AG08396 (cell line): Measurements from ENCODE around the gene COQ5.
"Not testable (repeated sequence)": the region's sequence is repeated elsewhere in the genome, so short reads cannot be mapped to it uniquely, and the experiment has no call there.

Experiments used
- DNase-seq: peaks from one replicate; pipeline ENCODE4 v3.0.0; 2012; ENCODE audit warnings: low spot score, mixed read lengths

Gene COQ5

DNA sequence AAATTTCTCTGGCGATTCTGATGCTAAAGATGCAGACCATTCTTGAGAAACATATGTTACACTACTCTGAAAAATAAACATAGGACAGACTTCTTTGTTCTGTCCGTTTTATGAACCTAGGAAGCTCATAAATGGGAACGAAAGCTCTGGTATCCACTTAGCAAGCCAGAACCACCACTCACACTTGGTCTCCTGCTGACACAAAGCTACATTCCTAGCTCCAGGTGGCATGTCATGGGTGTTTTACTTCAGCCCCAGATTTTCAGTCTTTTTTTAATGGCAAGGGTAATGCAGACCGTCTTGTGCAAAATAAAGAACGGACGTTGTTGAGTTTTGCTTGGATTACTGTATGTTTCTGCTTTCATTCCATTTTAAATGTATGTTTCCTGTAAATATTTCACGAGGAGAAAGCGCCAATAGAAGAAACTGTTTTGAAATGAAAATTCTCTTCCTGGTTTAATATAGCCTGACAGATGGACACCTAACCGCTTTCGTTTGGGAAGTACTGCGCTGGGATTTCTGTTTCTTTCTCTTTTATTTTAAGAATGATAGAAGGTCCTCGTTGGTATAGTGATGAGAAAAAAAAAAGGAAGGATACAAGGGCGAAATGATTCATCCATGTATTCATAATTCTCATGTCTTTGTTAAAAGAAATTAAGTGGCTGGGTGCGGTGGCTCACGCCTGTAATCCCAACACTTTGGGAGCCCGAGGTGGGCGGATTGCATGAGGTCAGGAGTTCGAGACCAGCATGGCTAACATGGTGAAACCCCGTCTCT is 871 bp upstream of the COQ5 start:
- DNase-seq = peak; percentile 47

DNA sequence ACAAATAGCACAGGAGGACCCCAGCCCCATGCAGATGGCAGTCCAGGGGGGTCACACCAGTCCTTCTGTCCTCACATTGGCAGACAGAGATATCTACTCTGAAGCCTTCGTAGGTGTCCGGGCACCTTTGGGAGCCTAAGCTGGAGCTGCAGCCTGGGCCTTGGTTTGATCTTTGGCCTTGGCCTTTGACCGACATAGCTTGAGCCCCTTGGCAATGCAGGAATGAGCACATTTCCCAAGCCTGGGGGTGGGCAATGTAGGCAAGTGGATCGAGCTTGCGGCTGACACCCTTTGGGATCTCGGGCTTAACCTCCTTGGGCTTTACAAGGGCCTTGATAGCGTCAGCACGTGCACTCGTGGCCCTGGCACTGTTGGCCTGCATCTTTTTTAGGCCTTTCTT is 6.4 kb downstream of the COQ5 start:
- no peak for DNase-seq

GRCh38 chr12:120519324-120519723 is 9.6 kb downstream of the COQ5 start:
- DNase-seq = not testable (repeated sequence)

GRCh38 chr12:120515496-120515895 is 13.5 kb downstream of the COQ5 start:
- no peak for DNase-seq

DNA sequence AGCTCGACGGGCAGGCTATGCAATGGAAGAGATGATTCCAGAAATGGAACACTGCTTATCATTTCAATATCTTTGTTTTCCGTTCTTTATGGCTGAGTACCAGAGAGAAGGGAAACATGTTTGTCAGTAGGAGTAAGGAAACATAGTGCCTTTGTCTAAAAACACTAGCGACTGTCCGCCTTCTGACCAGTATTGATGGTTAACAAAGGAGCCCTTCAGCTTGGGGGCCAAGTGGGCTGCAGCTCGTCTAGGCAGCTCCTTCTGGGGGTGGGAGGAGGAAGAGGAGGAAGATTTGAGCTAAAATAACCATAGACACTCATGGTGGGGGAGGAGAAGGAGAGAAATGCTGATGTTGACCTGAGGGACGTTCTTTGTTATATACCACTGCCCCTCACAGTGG is 15.0 kb downstream of the COQ5 start:
- no peak for DNase-seq

DNA sequence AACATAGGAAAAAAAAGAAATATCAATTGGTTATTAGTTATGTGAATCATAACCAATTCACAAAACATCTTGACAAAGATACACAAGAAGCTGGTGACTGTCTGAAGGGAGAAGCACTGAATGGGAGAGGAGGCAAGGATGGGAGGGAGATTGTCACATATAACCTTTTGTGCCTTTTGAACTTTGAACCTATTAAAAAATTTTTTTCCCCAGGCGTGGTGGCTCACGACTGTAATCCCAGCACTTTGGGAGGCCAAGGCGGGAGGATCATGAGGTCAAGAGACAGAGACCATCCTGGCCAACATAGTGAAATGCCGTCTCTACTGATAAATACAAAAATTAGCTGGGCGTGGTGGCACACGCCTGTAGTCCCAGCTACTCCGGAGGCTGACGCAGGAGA is 20.4 kb downstream of the COQ5 start:
- no peak for DNase-seq

- DNase-seq = no peak
These were observed 24.4 kb downstream of the COQ5 start for GRCh38 chr12:120504587-120504986.

DNA sequence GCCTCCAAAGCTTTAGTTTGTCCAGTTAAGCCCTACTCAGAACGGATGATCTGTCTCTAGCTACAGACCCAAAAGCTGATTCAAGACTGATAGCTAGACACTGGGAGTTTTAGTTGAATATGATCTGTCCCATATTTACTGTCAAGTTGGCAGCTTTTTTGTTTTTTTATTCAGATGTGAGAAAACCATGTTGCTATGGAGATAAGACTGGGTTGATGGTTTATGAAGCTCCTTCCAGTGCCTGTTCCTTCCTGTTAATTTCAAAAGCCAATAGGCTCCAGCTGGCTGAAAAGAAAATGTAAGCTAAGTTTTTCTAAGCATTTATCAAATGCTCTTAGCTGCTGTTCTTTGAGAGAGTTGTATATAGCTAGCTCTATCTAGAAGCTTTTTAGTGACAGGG is 28.4 kb downstream of the COQ5 start:
- no peak for DNase-seq

GRCh38 chr12:120498870-120499515 is 30.0 kb downstream of the COQ5 start:
- no peak for DNase-seq

- peak; percentile 45 for DNase-seq
These were observed 31.3 kb downstream of the COQ5 start for GRCh38 chr12:120497524-120498150.

- peak; percentile 74 for DNase-seq
These were observed 32.3 kb downstream of the COQ5 start for GRCh38 chr12:120496413-120497340.

- DNase-seq = peak; percentile 98
These were observed 33.1 kb downstream of the COQ5 start, which contains the start of gene DYNLL1 for GRCh38 chr12:120495731-120496412. DYNLL1 (plus strand) TSS chr12:120496113; CDS start chr12:120496422, 309 bp downstream.

DNA sequence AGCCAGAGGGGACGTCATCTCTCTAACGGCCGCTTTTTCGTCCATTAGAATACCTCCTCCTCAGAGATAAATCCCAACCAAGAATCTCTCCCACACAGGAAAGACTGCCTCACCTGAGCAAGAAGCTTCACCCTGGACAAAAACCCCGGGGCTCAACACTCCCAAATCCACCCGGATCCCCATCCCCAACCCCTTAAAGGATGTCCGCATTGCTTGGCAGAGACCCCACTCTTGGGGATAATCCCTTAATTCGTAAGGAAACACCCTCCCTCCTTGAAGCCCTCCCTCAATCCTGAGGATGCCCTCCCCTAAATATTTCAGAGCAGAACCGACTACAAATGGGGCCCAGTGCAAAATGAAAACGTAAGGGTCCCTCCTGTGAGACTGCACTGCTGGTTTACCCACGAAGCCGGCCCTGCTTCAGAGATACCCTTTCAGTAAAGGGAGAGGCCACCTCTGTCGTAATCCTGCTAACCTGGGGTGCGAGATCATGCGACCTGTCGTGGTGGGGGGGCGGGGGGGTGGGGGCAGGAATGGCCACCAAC is 33.7 kb downstream of the COQ5 start:
- DNase-seq = no peak

DNA sequence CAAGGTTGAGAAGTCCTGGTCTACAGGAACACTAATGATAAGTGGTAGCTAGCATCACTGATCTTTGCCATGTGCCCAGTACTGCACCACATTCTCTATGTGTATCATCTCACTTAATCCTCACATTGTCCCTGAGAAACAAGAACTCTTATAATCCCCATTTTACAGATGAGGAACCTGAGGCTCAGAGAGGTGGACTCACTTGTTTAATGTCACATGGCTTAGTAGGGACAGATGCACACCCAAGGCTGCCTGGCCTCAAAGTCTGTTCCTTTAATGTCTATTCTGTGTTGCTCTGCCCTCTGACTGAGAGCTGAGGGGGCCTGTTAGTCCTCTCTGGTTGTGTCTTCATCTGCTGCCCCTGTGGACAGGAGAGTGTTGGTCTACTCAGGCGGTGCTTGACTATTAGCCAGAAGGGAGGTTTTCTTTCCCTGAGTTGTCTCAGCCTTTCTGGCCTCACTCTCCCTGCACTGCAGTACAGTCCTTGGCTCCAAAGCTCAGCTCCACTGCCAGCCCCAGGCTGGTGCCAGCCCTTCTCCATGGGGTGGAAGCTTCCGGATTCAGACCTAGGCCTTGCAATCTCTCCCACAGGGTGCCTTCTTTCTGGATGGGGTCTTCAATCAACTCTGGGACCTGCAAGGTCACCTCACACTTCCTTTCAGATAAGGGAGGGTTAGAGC is 38.0 kb downstream of the COQ5 start:
- no peak for DNase-seq

- DNase-seq = no peak
These were observed 38.6 kb downstream of the COQ5 start for GRCh38 chr12:120490325-120490724.

- DNase-seq = no peak
These were observed 39.9 kb downstream of the COQ5 start for GRCh38 chr12:120489018-120489417.

- DNase-seq = no peak
These were observed 40.8 kb downstream of the COQ5 start for GRCh38 chr12:120488057-120488640.

- DNase-seq = not testable (repeated sequence)
These were observed 41.4 kb downstream of the COQ5 start for GRCh38 chr12:120487552-120487951.

DNA sequence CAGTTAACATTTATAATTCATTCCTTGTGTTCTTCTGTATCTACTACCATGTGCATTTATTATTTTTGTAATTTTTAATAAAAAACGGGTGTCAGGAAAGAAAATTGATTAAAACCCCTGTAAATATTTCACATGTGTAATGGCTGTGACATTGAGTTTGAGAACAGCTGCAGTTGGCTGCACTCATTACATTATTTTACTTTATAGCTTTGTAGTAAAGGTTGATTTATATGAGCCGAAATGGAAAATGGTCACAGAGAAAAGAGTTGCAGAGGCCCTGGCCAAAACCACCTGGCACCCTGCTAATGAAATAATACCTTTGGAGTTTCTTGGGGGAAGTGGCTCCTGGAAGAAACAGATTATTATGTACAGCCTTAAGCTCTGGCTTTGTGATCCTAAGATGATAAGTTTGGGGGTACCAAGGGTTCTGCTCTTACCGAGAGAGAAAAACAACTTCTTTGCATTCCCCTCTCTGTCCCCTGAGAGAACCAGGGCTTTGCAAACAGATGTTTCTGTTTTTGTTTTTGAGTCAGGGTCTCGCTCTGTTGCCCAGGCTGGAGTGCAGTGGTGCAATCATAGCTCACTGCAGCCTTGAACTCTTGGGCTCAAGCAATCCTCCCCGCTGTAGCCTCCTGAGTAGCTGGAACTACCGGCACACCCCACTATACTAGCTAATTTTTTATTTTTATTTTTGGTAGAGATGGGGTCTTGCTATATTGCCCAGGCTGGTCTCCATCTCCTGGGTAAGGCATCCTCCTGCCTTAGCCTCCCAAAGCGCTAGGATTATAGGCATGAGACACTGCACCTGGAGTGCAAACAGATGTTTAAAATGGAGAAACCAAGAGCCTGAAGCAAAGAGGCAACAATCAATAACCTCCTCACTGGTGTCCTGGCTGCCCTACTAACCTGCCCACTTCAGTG is 42.7 kb downstream of the COQ5 start:
- DNase-seq = no peak
